Measurements from ENCODE around the gene HDC. TPM values are rescaled to one million over a fixed set of nuclear protein-coding genes. Genes with fewer than 3 reads are reported as not detected.

Gene HDC
- total and polyA plus RNA-seq, 2 donors (not counting 3 experiments of a cell fraction or from before 2014, with no cell fraction given), result not detected

- Histone ChIP-seq H3K9me1 (replicated peaks; ENCODE audit: control insufficient read depth, extremely low read depth, insufficient read depth, low read length) (no peaks in the 10 kb centered on the region), H3K9me3 (replicated peaks; ENCODE audit: control insufficient read depth, insufficient read depth, low read length) (no peaks in the 10 kb centered on the region), H3K36me3 (ENCODE audit: control insufficient read depth in 2 of 2, extremely low read depth in 1 of 2, insufficient read depth in 2 of 2, low read length in 2 of 2) (no peaks in the 10 kb centered on the region), H3K4me2 (ENCODE audit: insufficient read depth, low read length) (no peak overlapping the region), H3K79me2 (ENCODE audit: control insufficient read depth, insufficient read depth, low read length) (no peaks in the 10 kb centered on the region), H3K9ac (replicated peaks; ENCODE audit: extremely low read depth, insufficient read depth, low read length) (no peak overlapping the region), H4K20me1 (replicated peaks; ENCODE audit: control insufficient read depth, extremely low read depth, insufficient read depth, low read length) (no peaks in the 10 kb centered on the region), H3K4me1 (ENCODE audit: control insufficient read depth, extremely low read depth, insufficient read depth, low read length) (no peaks in the 10 kb centered on the region), H3K27ac (ENCODE audit: insufficient read depth, low read depth, low read length) (no peak overlapping the region), H3K4me3 (replicated peaks in 1 of 3; ENCODE audit: insufficient read depth in 1 of 3, low read depth in 1 of 3, low read length in 3 of 3) (no peak overlapping the region), H2AFZ (ENCODE audit: low read depth, low read length) (no peak overlapping the region), H3K27me3 (ENCODE audit: control insufficient read depth in 2 of 2, insufficient read depth in 2 of 2, low read length in 2 of 2) (no peaks in the 10 kb centered on the region)
- DNase-seq (ENCODE audit: low read depth, low spot score) (no peak), FAIRE-seq (no peak)
- intact Hi-C loops (cut with micrococcal nuclease), result no loop called here
- no TSS peak for BruUV-seq (replicated peaks)
- TF ChIP-seq FOS (IDR thresholded peaks at IDR 0.05; ENCODE audit: borderline replicate concordance, insufficient read depth, low read length) (no peak), EZH2 (IDR thresholded peaks at IDR 0.05; ENCODE audit: borderline replicate concordance, low read depth, low read length, severe bottlenecking) (no peak), MAX (IDR thresholded peaks at IDR 0.05; ENCODE audit: insufficient read depth, insufficient read length) (no peak), CTCF (IDR thresholded peaks at IDR 0.05; ENCODE audit: extremely low read depth in 1 of 2, insufficient read depth in 1 of 2, low read depth in 1 of 2, low read length in 2 of 2) (no peak), POLR2AphosphoS5 (IDR thresholded peaks at IDR 0.05; ENCODE audit: insufficient read depth, low read depth, low read length) (no peak), MYC (IDR thresholded peaks at IDR 0.05; ENCODE audit: low read depth, low read length) (no peak)
- dilution Hi-C loops (cut with MboI; ENCODE audit: extremely low pct_ligation_motif_present, low sequenced_read_pairs), result no loop called here
- POLR2A ChIA-PET, result no interaction called here
- CTCF ChIA-PET, result no interaction called here
Observed at GRCh38 chr15:50233192-50233736, 32.3 kb downstream of the HDC start.
